ENCODE results near the gene ARHGAP10.

Gene ARHGAP10

DNA sequence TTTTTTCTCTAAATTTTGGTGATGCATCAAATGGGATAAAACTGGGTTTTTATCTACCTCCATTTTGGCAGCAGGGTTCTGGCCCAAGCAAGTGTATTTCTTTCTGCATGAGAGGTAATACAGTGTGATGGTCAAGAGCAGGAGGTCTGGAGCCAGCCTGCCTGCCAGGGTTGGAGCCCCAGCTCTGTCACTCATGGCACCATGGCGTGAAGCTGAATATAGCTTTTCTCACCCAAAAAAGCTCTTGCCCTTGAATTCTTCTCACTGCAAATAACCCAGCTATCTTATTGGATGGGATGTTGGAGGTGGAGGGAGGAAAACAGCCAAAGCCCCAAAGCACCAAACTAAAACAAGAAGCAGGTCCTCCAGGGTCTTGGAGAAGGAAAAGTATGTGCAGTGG, 218.4 kb downstream of the ARHGAP10 start:
- DNase-seq (ENCODE audit: low spot score): no peak

- DNase-seq (ENCODE audit: low spot score): no peak
Measured at GRCh38 chr4:147950841-147951240, 219.0 kb downstream of the ARHGAP10 start.

GRCh38 chr4:147954850-147955249, 223.0 kb downstream of the ARHGAP10 start:
- DNase-seq (ENCODE audit: low spot score): no peak

DNA sequence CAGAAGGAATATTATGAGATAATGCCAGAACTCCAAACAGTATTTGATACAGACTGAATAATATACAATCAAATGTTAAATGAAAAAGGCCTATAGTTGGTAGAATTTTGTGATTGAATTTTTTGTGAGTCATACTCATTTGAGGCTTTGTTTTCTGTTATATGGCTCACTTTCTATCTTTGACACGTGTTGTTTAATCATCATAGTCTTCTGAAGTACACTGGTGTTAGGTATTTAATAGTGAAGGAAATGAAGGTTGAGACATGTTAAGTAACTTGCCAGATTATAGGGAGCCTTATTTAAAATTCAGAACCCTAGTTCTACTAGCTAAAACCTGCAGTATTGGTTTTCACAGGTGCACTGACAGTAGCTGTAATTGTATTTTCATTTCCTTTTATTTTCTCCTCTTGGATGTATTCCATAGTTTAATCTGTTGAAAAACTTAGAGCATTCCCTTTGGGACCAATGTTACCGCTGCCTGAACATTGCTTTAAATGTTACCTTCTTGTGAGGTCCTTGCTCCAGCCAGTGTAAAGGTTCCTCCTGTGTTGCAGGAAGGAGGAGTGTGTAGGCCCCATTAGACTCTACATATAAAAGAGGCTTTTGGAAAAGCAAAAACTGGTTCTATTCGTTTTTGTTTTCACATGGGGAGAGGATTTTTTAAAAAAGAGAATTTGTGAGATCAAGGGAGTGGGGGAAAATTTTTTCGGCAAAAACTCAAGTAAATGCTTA, 224.1 kb downstream of the ARHGAP10 start:
- no peak for DNase-seq (ENCODE audit: low spot score)

- no peak for DNase-seq (ENCODE audit: low spot score)
Measured at GRCh38 chr4:147957446-147957845, 225.6 kb downstream of the ARHGAP10 start.

GRCh38 chr4:147958057-147958456, 226.2 kb downstream of the ARHGAP10 start:
- DNase-seq (ENCODE audit: low spot score): no peak

- DNase-seq (ENCODE audit: low spot score): no peak
Measured at GRCh38 chr4:147958489-147959065, 226.7 kb downstream of the ARHGAP10 start.

- no peak for DNase-seq (ENCODE audit: low spot score)
Measured at GRCh38 chr4:147960971-147961370, 229.1 kb downstream of the ARHGAP10 start.

DNA sequence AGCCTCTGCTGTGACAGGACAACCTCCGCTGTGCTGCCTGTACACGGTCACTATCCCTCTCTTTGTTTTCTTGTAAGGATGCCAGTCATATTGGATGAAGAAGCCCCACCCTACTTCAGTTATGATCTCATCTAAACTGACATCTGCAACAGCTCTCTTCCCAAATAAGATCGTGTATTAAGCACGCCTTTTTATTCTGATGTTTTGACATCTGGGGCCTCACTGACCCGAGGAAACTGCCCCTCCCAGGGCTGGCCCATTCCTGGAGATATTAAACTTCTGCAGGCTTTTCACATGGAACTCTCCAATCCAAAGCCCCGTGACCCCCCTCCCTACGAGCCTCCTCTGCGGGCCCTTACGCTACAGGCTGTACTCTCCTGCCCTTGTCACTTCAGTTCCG, 232.0 kb downstream of the ARHGAP10 start:
- DNase-seq (ENCODE audit: low spot score): no peak

GRCh38 chr4:147964266-147964880, 232.5 kb downstream of the ARHGAP10 start:
- DNase-seq (ENCODE audit: low spot score): no peak

- no peak for DNase-seq (ENCODE audit: low spot score)
Measured at GRCh38 chr4:147965056-147965455, 233.2 kb downstream of the ARHGAP10 start.

- DNase-seq (ENCODE audit: low spot score): no peak
Measured at GRCh38 chr4:147965873-147966272, 234.0 kb downstream of the ARHGAP10 start.

- peak; percentile 19 for DNase-seq (ENCODE audit: low spot score)
Measured at GRCh38 chr4:147968641-147969040, 236.8 kb downstream of the ARHGAP10 start.

- DNase-seq (ENCODE audit: low spot score): no peak
Measured at GRCh38 chr4:147969573-147970385, 237.9 kb downstream of the ARHGAP10 start.

GRCh38 chr4:147971116-147971515, 239.2 kb downstream of the ARHGAP10 start:
- no peak for DNase-seq (ENCODE audit: low spot score)

DNA sequence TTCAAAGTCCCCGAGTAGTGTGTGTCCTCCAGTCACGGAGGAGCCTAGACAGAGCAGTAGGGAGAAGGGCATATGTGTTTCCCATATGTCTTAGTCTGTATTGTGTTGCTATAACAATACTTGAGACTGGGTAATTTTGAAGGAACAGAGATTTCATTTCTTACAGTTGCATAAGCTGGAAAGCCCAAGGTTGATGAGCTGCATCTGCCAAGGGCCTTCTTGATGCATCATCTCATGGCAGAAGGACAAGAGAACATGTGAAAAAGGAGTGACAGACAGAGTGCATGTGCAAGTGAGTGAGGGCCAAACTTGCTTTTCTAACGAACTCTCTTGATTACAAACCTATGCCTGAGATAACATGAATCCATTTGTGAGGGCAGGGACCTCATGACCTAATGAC, 243.4 kb downstream of the ARHGAP10 start:
- no peak for DNase-seq (ENCODE audit: low spot score)

- no peak for DNase-seq (ENCODE audit: low spot score)
Measured at GRCh38 chr4:147975933-147976928, 244.3 kb downstream of the ARHGAP10 start.

GRCh38 chr4:147980586-147980985, 248.7 kb downstream of the ARHGAP10 start:
- no peak for DNase-seq (ENCODE audit: low spot score)

- no peak for DNase-seq (ENCODE audit: low spot score)
Measured at GRCh38 chr4:147981305-147981704, 249.4 kb downstream of the ARHGAP10 start.

GRCh38 chr4:147984065-147984777, 252.3 kb downstream of the ARHGAP10 start:
- peak; percentile 22 for DNase-seq (ENCODE audit: low spot score)

DNA sequence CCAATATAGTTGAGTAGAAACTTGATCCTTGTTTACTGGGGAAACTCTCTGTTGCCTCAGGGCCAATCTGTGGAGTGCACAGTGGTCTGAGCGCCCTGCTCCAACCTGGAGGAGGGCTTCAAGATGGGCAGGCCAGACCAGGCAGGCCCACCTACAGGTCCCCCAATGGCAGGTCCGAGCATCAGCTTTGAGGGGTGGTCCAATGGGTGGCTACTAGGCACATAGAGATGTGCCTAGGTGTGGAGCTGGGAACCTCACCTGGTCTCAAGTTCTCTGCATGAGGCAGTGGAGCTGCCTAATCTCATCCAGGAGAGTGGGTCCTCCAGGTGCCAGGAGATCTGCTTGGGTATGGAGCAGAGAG, 252.9 kb downstream of the ARHGAP10 start:
- DNase-seq (ENCODE audit: low spot score): no peak
